ENCODE results near the gene EMILIN1.

EMILIN1 gene

GRCh38 chr2:27127883-27128667, 49.7 kb downstream of the EMILIN1 start:
- DNase-seq, result no peak

- no peak for DNase-seq
Observed at GRCh38 chr2:27128668-27129571, 50.5 kb downstream of the EMILIN1 start.

DNA sequence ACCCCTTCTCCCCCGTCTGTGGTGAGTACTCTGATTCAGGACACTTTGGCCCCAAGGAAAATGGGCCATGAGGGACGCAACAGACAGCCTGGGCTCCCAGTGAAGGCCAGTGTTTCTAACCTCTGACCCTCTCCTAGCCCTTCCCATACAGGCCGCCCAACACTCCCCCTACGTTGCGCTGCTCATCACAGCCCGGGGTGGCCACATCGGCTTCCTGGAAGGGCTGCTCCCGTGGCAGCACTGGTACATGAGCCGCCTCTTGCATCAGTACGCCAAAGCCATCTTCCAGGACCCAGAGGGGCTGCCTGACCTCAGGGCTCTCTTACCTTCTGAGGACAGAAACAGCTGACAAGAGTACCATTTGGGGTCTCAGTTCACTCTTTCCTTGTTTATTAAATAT, 52.0 kb downstream of the EMILIN1 start:
- DNase-seq, result no peak

- no peak for DNase-seq
Observed at GRCh38 chr2:27131429-27131828, 53.0 kb downstream of the EMILIN1 start.

- DNase-seq, result no peak
Observed at GRCh38 chr2:27133195-27133875, 54.9 kb downstream of the EMILIN1 start.

DNA sequence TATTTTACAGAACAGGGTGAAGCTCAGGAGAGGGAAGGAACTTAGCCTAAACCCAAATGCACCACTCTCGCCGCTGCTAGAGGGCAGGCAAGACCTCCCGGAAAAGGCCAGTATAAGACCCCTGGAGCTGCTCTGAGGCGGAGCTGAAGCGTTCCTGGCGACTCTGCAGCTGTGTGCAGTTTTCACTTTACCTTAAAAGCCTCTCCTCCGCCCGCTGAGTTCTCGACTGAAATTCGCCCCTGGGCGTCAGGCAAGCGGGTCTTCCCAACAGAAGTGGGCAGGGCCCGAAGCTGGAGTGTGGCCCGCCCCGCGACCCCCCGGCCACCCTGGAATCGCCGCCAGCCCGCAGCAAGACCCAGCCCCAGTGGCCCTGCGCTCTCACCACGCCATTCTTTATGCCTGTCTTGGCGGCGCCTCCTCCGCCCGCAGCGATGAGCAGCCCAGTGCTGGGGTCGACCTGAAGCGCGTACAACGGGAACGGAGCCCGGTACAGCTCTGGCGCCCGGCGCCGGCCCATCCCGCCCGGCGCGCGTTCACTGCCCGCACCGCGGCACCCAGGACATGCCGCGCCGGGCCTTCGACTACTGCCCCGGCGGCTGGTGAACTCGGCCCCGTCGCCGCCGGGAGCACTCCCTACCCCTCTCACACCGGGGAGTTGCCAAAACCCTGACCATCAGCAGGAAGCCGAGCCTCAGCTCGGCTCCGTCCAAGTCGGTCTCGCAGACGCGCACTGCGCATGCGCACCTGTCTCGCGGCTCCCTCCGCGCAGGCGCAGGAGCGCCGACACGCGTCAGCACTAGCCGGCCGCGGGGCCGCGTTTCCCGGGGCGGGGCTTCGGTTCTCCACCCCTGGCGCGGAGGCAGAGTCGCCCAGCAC, 55.7 kb downstream of the EMILIN1 start, which contains the start of gene PREB:
Gene PREB (minus strand): TSS at position 732 of the 876 bp plus-strand sequence. CDS start 215 bp downstream, at position 517.
- DNase-seq, result peak; percentile 93

GRCh38 chr2:27134781-27135477, 56.5 kb downstream of the EMILIN1 start:
- no peak for DNase-seq

- DNase-seq, result no peak
Observed at GRCh38 chr2:27135478-27135955, 57.1 kb downstream of the EMILIN1 start.

Data from NCI-H69 (cell line).